Measurements from ENCODE around the gene DDN. TPM values are rescaled to one million over a fixed set of nuclear protein-coding genes. Genes with fewer than 3 reads are reported as not detected.

DDN gene
- polyA plus RNA-seq, 1 experiment: 0.07 TPM

GRCh38 chr12:49027846-49028555 lies 28.8 kb upstream of the DDN start:
- H3K36me3 ChIP-seq (ENCODE audit: control insufficient read depth, insufficient read depth, low read length): peaks cover 61% of the 10 kb centered on the region
- H3K27me3 ChIP-seq (ENCODE audit: control insufficient read depth, insufficient read depth, low read length): no peaks in the 10 kb centered on the region
- TF ChIP-seq CTCF (IDR thresholded peaks at IDR 0.05; ENCODE audit: insufficient read depth, low read depth, low read length): no peak
- H3K4me3 ChIP-seq (ENCODE audit: low read depth, low read length): no peak overlapping the region
- no peak for DNase-seq (ENCODE audit: low read depth)
- ChIA-PET CTCF (interaction anchor here (1.2 to 2.2 kb wide), 5 partner anchors 11 to 93 kb away, joined by 3 to 8 read pairs (median 6); no protein-coding TSS in a partner anchor), POLR2A (no interaction called here)

GRCh38 chr12:49026678-49027480 lies 27.7 kb upstream of the DDN start:
- H3K4me3 ChIP-seq (ENCODE audit: low read depth, low read length): no peak overlapping the region
- H3K27me3 ChIP-seq (ENCODE audit: control insufficient read depth, insufficient read depth, low read length): no peaks in the 10 kb centered on the region
- ChIA-PET CTCF (interaction anchor here (1.4 kb wide), 1 partner anchor 30 kb away, joined by 6 read pairs; no protein-coding TSS in a partner anchor), POLR2A (no interaction called here)
- DNase-seq (ENCODE audit: low read depth): no peak
- H3K36me3 ChIP-seq (ENCODE audit: control insufficient read depth, insufficient read depth, low read length): peaks cover 52% of the 10 kb centered on the region
- TF ChIP-seq CTCF (IDR thresholded peaks at IDR 0.05; ENCODE audit: insufficient read depth, low read depth, low read length): no peak

GRCh38 chr12:49026101-49026500 lies 26.9 kb upstream of the DDN start:
- POLR2A ChIA-PET: no interaction called here
- Histone ChIP-seq H3K4me3 (ENCODE audit: low read depth, low read length) (no peak overlapping the region), H3K36me3 (ENCODE audit: control insufficient read depth, insufficient read depth, low read length) (peaks cover 50% of the 10 kb centered on the region), H3K27me3 (ENCODE audit: control insufficient read depth, insufficient read depth, low read length) (no peaks in the 10 kb centered on the region)
- DNase-seq (ENCODE audit: low read depth): no peak
- TF ChIP-seq CTCF (IDR thresholded peaks at IDR 0.05; ENCODE audit: insufficient read depth, low read depth, low read length): no peak
- CTCF ChIA-PET: interaction anchor here (0.7 kb wide), 1 partner anchor 18 kb away, joined by 4 read pairs; no protein-coding TSS in a partner anchor

- ChIA-PET CTCF (interaction anchor here (0.7 kb wide), 1 partner anchor 18 kb away, joined by 4 read pairs; no protein-coding TSS in a partner anchor), POLR2A (no interaction called here)
- Histone ChIP-seq H3K27me3 (ENCODE audit: control insufficient read depth, insufficient read depth, low read length) (no peaks in the 10 kb centered on the region), H3K4me3 (ENCODE audit: low read depth, low read length) (no peak overlapping the region), H3K36me3 (ENCODE audit: control insufficient read depth, insufficient read depth, low read length) (peaks cover 45% of the 10 kb centered on the region)
- no peak for DNase-seq (ENCODE audit: low read depth)
- no peak for TF ChIP-seq CTCF (IDR thresholded peaks at IDR 0.05; ENCODE audit: insufficient read depth, low read depth, low read length)
Observed at GRCh38 chr12:49025463-49025862, 26.3 kb upstream of the DDN start.

GRCh38 chr12:49024543-49024942 lies 25.4 kb upstream of the DDN start:
- H3K27me3 ChIP-seq (ENCODE audit: control insufficient read depth, insufficient read depth, low read length): no peaks in the 10 kb centered on the region
- H3K36me3 ChIP-seq (ENCODE audit: control insufficient read depth, insufficient read depth, low read length): peaks cover 41% of the 10 kb centered on the region
- no peak overlapping the region for H3K4me3 ChIP-seq (ENCODE audit: low read depth, low read length)
- no peak for DNase-seq (ENCODE audit: low read depth)
- TF ChIP-seq CTCF (IDR thresholded peaks at IDR 0.05; ENCODE audit: insufficient read depth, low read depth, low read length): no peak
- ChIA-PET CTCF (interaction anchor here (0.8 to 1.1 kb wide), 2 partner anchors 39 to 67 kb away, joined by 3 to 4 read pairs; no protein-coding TSS in a partner anchor), POLR2A (no interaction called here)
